Purkinje cell (primary cell): ENCODE measurements around the gene KSR1. TPM values are rescaled to one million over a fixed set of nuclear protein-coding genes. Genes with fewer than 3 reads are reported as not detected.

ENCODE experiments used
- polyA plus RNA-seq: library from polyadenylated mRNA; unstranded; fragments of >200 nt; fragmentation: Nextera tagmentation; gene quantifications from 2 replicates; pipeline ENCODE4 v1.2.1, GENCODE V29; 2014

The KSR1 gene
- 0.17 and 2.1 TPM in 2 replicates for polyA plus RNA-seq

DNA sequence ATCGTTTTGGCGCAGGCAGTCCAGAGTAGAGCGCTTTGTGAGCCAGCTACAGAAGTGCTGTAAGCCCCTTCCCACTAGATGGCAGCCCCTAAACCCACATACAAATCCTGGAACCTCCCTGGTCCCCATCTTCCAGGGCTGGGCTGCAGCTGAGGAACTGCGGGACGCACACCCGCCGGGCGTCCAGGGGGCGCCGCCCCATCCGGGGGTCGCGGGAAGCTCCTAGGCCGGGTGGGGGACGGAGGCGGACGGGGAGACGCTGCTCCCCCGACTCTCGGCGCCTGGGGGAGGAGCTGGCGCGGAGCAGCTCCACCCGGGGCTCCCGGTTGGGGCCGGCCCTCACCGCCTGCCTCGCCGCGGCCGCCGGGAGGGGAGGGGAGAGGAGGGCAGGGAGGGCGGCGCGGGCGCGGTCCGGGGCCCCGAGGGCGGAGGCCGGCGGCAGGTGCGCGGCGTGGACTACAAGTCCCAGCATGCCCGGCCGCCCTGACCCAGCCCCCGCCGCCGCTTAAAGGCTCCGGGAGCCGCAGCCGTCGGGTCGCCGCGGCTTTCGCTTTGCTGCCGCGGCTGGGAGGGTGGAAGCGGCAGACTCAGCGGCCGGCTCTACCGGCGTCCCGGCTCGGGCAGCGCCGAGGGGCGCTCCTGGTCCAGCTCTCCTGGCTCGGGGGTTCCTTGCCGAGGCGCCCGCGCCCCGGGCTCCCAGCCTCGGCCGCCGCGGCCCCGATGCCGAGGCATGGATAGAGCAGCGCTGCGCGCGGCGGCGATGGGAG, at the start of gene KSR1:
TSS of gene KSR1 (plus strand) at position 535 of the 767 bp plus-strand sequence. CDS start at position 731, 196 bp downstream.

GRCh38 chr17:27630607-27631410, 174.6 kb downstream of the KSR1 start, which contains the start of gene LGALS9:
LGALS9 (plus strand) TSS chr17:27631188; CDS start chr17:27631266, 78 bp downstream.

Other genes with a start within 250 kb of the KSR1 start
- 37.4 and 41.1 TPM in 2 replicates for gene WSB1, start 162.3 kb upstream of the KSR1 start, polyA plus RNA-seq
- gene LGALS9, start 174.7 kb downstream of the KSR1 start, polyA plus RNA-seq = 0.97 TPM in 1 of 2 replicates, not detected in the other